MM.1S (cell line): ENCODE data around the gene NFKBIL1.

ENCODE experiments used
- DNase-seq: peaks from one replicate; pipeline ENCODE4 v3.0.0-alpha.2; 2015
- H2AFZ ChIP-seq: fragments of 300-600 bp; sonication (generic); 2 replicates; pipeline ENCODE4 v1.6.0; 2016; ENCODE audit warnings: antibody characterized with exemption, low read length
- H3F3A ChIP-seq: fragments of 300-600 bp; sonication (generic); 2 replicates; pipeline ENCODE4 v1.6.1; 2016; ENCODE audit warnings: mild to moderate bottlenecking, antibody characterized with exemption, low read length, moderate library complexity, mixed read lengths; ENCODE audit not compliant: insufficient read depth
- H3K27ac ChIP-seq: fragments of 300-600 bp; sonication (generic); 2 replicates; pipeline ENCODE4 v1.5.1; 2016; ENCODE audit warnings: mild to moderate bottlenecking, low read length
- H3K27me3 ChIP-seq: fragments of 300-600 bp; sonication (generic); replicated peaks from 2 replicates; pipeline ENCODE4 v1.6.0; 2016; ENCODE audit warnings: low read length; ENCODE audit not compliant: insufficient read depth
- H3K36me3 ChIP-seq: fragments of 300-600 bp; sonication (generic); replicated peaks from 2 replicates; pipeline ENCODE4 v1.6.1; 2016; ENCODE audit warnings: mild to moderate bottlenecking, low read length, mixed read lengths; ENCODE audit not compliant: insufficient read depth
- H3K4me1 ChIP-seq: fragments of 300-600 bp; sonication (generic); 2 replicates; pipeline ENCODE4 v1.6.1; 2016; ENCODE audit warnings: low read length, mixed read lengths
- H3K4me2 ChIP-seq: fragments of 300-600 bp; sonication (generic); 2 replicates; pipeline ENCODE4 v1.6.0; 2016; ENCODE audit warnings: low read depth, low read length
- H3K4me3 ChIP-seq: fragments of 300-600 bp; sonication (generic); 2 replicates; pipeline ENCODE4 v1.5.1; 2016; ENCODE audit warnings: low read length, mixed read lengths
- H3K79me2 ChIP-seq: fragments of 300-600 bp; sonication (generic); 2 replicates; pipeline ENCODE4 v1.6.1; 2016; ENCODE audit warnings: mixed run types, low read length, mixed read lengths
- H3K9ac ChIP-seq: fragments of 300-600 bp; sonication (generic); 2 replicates; pipeline ENCODE4 v1.6.1; 2016; ENCODE audit warnings: low read length, mixed read lengths
- H3K9me2 ChIP-seq: fragments of 300-600 bp; sonication (generic); replicated peaks from 2 replicates; pipeline ENCODE4 v1.6.1; 2016; ENCODE audit warnings: mild to moderate bottlenecking, low read length, mixed read lengths; ENCODE audit not compliant: insufficient read depth
- H3K9me3 ChIP-seq: fragments of 300-600 bp; sonication (generic); replicated peaks from 2 replicates; pipeline ENCODE4 v1.6.1; 2016; ENCODE audit warnings: mild to moderate bottlenecking, low read length, mixed read lengths; ENCODE audit not compliant: insufficient read depth
- H4K20me1 ChIP-seq: fragments of 300-600 bp; sonication (generic); 2 replicates; pipeline ENCODE4 v1.6.1; 2016; ENCODE audit warnings: mild to moderate bottlenecking, low read length, moderate library complexity, mixed read lengths; ENCODE audit not compliant: insufficient read depth
- CTCF ChIP-seq: fragments of 300-600 bp; sonication (generic); IDR thresholded peaks from 2 replicates; pipeline ENCODE4 v1.5.1; 2016; ENCODE audit warnings: antibody characterized with exemption, low read length, mixed read lengths
- EZH2 ChIP-seq: fragments of 300-600 bp; sonication (generic); optimal IDR thresholded peaks from 2 replicates; pipeline ENCODE3; 2017; ENCODE audit warnings: low read depth, mild to moderate bottlenecking, antibody characterized with exemption, low read length, mixed read lengths
- EZH2phosphoT487 ChIP-seq: fragments of 300-600 bp; sonication (generic); IDR thresholded peaks from 2 replicates; pipeline ENCODE4 v1.6.1; 2018; ENCODE audit warnings: antibody characterized with exemption, low read length

Gene NFKBIL1

GRCh38 chr6:31541059-31541657, 6.2 kb upstream of the NFKBIL1 start:
- Histone ChIP-seq H3K36me3 (peaks cover 13% of the 10 kb centered on the region), H3K9me3 (no peaks in the 10 kb centered on the region), H3K4me2 (peak overlapping the region; percentile 99), H3K4me1 (peaks cover 22% of the 10 kb centered on the region), H3K27ac (peak overlapping the region; percentile 87), H4K20me1 (peaks cover 42% of the 10 kb centered on the region), H3K79me2 (peaks cover 69% of the 10 kb centered on the region), H3F3A (peaks cover 16% of the 10 kb centered on the region), H3K4me3 (peak overlapping the region; percentile 89), H3K9me2 (no peaks in the 10 kb centered on the region), H2AFZ (peak overlapping the region; percentile 36), H3K27me3 (no peaks in the 10 kb centered on the region), H3K9ac (peak overlapping the region; percentile 89)
- peak; percentile 64 for DNase-seq
- no peak for TF ChIP-seq EZH2phosphoT487
- TF ChIP-seq CTCF = no peak
- TF ChIP-seq EZH2 = no peak

GRCh38 chr6:31541658-31542521, 5.5 kb upstream of the NFKBIL1 start, which contains the start of gene DDX39B:
TSS of gene DDX39B (minus strand) at chr6:31542003. CDS start at chr6:31540532, 1,471 bp downstream.
- peaks cover 35% of the 10 kb centered on the region for H4K20me1 ChIP-seq
- peaks cover 61% of the 10 kb centered on the region for H3K79me2 ChIP-seq
- H3K9me3 ChIP-seq = no peaks in the 10 kb centered on the region
- H3K9me2 ChIP-seq = no peaks in the 10 kb centered on the region
- peak within 1 kb of the TSS; percentile 89 for H3K9ac ChIP-seq
- peaks cover 26% of the 10 kb centered on the region for H3K4me1 ChIP-seq
- peaks cover 16% of the 10 kb centered on the region for H3F3A ChIP-seq
- peak within 1 kb of the TSS; percentile 89 for H3K4me3 ChIP-seq
- peak within 1 kb of the TSS; percentile 99 for H3K4me2 ChIP-seq
- H3K27ac ChIP-seq = peak within 1 kb of the TSS; percentile 87
- H3K36me3 ChIP-seq = peaks cover 13% of the 10 kb centered on the region
- no peaks in the 10 kb centered on the region for H3K27me3 ChIP-seq
- DNase-seq = peak; percentile 96
- peak within 1 kb of the TSS; percentile 65 for H2AFZ ChIP-seq
- TF ChIP-seq EZH2 = no peak
- no peak for TF ChIP-seq EZH2phosphoT487
- no peak for TF ChIP-seq CTCF

GRCh38 chr6:31543639-31544038, 3.8 kb upstream of the NFKBIL1 start:
- H3K4me3 ChIP-seq = no peak overlapping the region
- TF ChIP-seq EZH2phosphoT487 = no peak
- TF ChIP-seq EZH2 = no peak
- TF ChIP-seq CTCF = no peak
- H3K27me3 ChIP-seq = no peaks in the 10 kb centered on the region
- no peak overlapping the region for H3K4me2 ChIP-seq
- no peak overlapping the region for H3K27ac ChIP-seq
- peaks cover 50% of the 10 kb centered on the region for H3K79me2 ChIP-seq
- H3K36me3 ChIP-seq = peaks cover 9% of the 10 kb centered on the region
- H3F3A ChIP-seq = peaks cover 20% of the 10 kb centered on the region
- DNase-seq = no peak
- no peak overlapping the region for H2AFZ ChIP-seq
- no peaks in the 10 kb centered on the region for H3K9me2 ChIP-seq
- no peak overlapping the region for H3K9ac ChIP-seq
- H3K9me3 ChIP-seq = no peaks in the 10 kb centered on the region
- peaks cover 27% of the 10 kb centered on the region for H3K4me1 ChIP-seq
- peaks cover 24% of the 10 kb centered on the region for H4K20me1 ChIP-seq
